SK-N-SH (cell line): ENCODE measurements around the gene TSPYL4.

ENCODE experiments used
- CTCF ChIP-seq: fragments of 200-600 bp; sonication (generic); IDR thresholded peaks from 2 replicates; pipeline ENCODE4 v1.6.1; 2017; ENCODE audit warnings: antibody characterized with exemption, mild to moderate bottlenecking, moderate library complexity
- JUND ChIP-seq: IDR thresholded peaks from 2 replicates; pipeline ENCODE4 v1.4.0; 2012
- MXI1 ChIP-seq: IDR thresholded peaks from 2 replicates; pipeline ENCODE4 v1.6.1; 2012; ENCODE audit warnings: mild to moderate bottlenecking, low read depth, low read length, improper control_type of control experiment
- PBX3 ChIP-seq: IDR thresholded peaks from 2 replicates; pipeline ENCODE4; 2012
- RCOR1 ChIP-seq: fragments of 150-350 bp; IDR thresholded peaks from 2 replicates; pipeline ENCODE4 v1.6.1; 2017; ENCODE audit warnings: antibody characterized with exemption, low read length
- REST ChIP-seq: IDR thresholded peaks from 2 replicates; pipeline ENCODE4 v1.6.1; 2012; ENCODE audit warnings: mild to moderate bottlenecking, low read depth, low read length, moderate library complexity
- RFX5 ChIP-seq: IDR thresholded peaks from 2 replicates; pipeline ENCODE4 v1.6.1; 2012; ENCODE audit warnings: mild to moderate bottlenecking, improper control_type of control experiment, low read length
- USF1 ChIP-seq: IDR thresholded peaks from 2 replicates; pipeline ENCODE4 v1.4.0; 2012; ENCODE audit warnings: low read depth, borderline replicate concordance

GRCh38 chr6:116298973-116299372 lies 45.1 kb upstream of the TSPYL4 start:
- TF ChIP-seq USF1, result no peak
- no peak for TF ChIP-seq PBX3
- TF ChIP-seq CTCF, result no peak
- no peak for TF ChIP-seq RFX5
- no peak for TF ChIP-seq MXI1
- no peak for TF ChIP-seq RCOR1
- no peak for TF ChIP-seq JUND
- TF ChIP-seq REST, result no peak
